ENCODE data around the gene MMAA. TPM values are rescaled to one million over a fixed set of nuclear protein-coding genes. Genes with fewer than 3 reads are reported as not detected.
"Not testable (repeated sequence)": the region's sequence is repeated elsewhere in the genome, so short reads cannot be mapped to it uniquely, and the experiment has no call there.

Gene MMAA
- total RNA-seq, 1 donor = 4.3 TPM

- TF ChIP-seq CTCF (IDR thresholded peaks at IDR 0.05; ENCODE audit: extremely low read depth, low read depth, low read length) = no peak
Observed at GRCh38 chr4:145618210-145618931, 814 bp upstream of the MMAA start.

GRCh38 chr4:145619639-145619996 is 433 bp downstream of the MMAA start:
- H3K36me3 ChIP-seq (ENCODE audit: insufficient read depth, low read length) = no peaks in the 10 kb centered on the region
- peak overlapping the region; percentile 94 for H3K4me2 ChIP-seq (ENCODE audit: insufficient read depth, low read length)
- peak; percentile 59 for DNase-seq (ENCODE audit: insufficient read length, low spot score, missing footprints)
- peak overlapping the region; percentile 99 for H3K27ac ChIP-seq (ENCODE audit: low read depth, low read length)
- peak overlapping the region; percentile 95 for H2AFZ ChIP-seq (ENCODE audit: low read length)
- peak overlapping the region; percentile 95 for H3K4me3 ChIP-seq (ENCODE audit: insufficient read depth, low read length)
- H3K4me1 ChIP-seq (ENCODE audit: insufficient read depth, low read length) = peaks cover 21% of the 10 kb centered on the region
- H3K79me2 ChIP-seq (ENCODE audit: insufficient read depth, low read length) = peaks cover 29% of the 10 kb centered on the region
- no peaks in the 10 kb centered on the region for H4K20me1 ChIP-seq (ENCODE audit: insufficient read depth, low read length)
- TF ChIP-seq CTCF (IDR thresholded peaks at IDR 0.05; ENCODE audit: extremely low read depth, low read depth, low read length) = no peak
- no peaks in the 10 kb centered on the region for H3K27me3 ChIP-seq (ENCODE audit: insufficient read depth, low read length)
- H3K9me3 ChIP-seq (ENCODE audit: low read depth, low read length) = no peaks in the 10 kb centered on the region

More at GRCh38 chr4:145618210-145618931, 814 bp upstream of the MMAA start:
- peak overlapping the region; percentile 93 for H2AFZ ChIP-seq (ENCODE audit: low read length)
- H4K20me1 ChIP-seq (ENCODE audit: insufficient read depth, low read length) = no peaks in the 10 kb centered on the region
- peaks cover 11% of the 10 kb centered on the region for H3K4me1 ChIP-seq (ENCODE audit: insufficient read depth, low read length)
- H3K9me3 ChIP-seq (ENCODE audit: low read depth, low read length) = no peaks in the 10 kb centered on the region
- peak overlapping the region; percentile 99 for H3K27ac ChIP-seq (ENCODE audit: low read depth, low read length)
- H3K36me3 ChIP-seq (ENCODE audit: insufficient read depth, low read length) = no peaks in the 10 kb centered on the region
- peak overlapping the region; percentile 95 for H3K4me3 ChIP-seq (ENCODE audit: insufficient read depth, low read length)
- H3K79me2 ChIP-seq (ENCODE audit: insufficient read depth, low read length) = peaks cover 25% of the 10 kb centered on the region
- DNase-seq (ENCODE audit: insufficient read length, low spot score, missing footprints) = peak; percentile 58
- no peaks in the 10 kb centered on the region for H3K27me3 ChIP-seq (ENCODE audit: insufficient read depth, low read length)
- peak overlapping the region; percentile 94 for H3K4me2 ChIP-seq (ENCODE audit: insufficient read depth, low read length)

- not testable (repeated sequence) for H3K36me3 ChIP-seq (ENCODE audit: insufficient read depth, low read length); DNase-seq (ENCODE audit: insufficient read length, low spot score, missing footprints); H3K27ac ChIP-seq (ENCODE audit: low read depth, low read length); H4K20me1 ChIP-seq (ENCODE audit: insufficient read depth, low read length); H3K9me3 ChIP-seq (ENCODE audit: low read depth, low read length); H2AFZ ChIP-seq (ENCODE audit: low read length); H3K27me3 ChIP-seq (ENCODE audit: insufficient read depth, low read length); H3K4me3 ChIP-seq (ENCODE audit: insufficient read depth, low read length); H3K4me2 ChIP-seq (ENCODE audit: insufficient read depth, low read length)
- Histone ChIP-seq H3K79me2 (ENCODE audit: insufficient read depth, low read length) (peaks cover 31% of the 10 kb centered on the region), H3K4me1 (ENCODE audit: insufficient read depth, low read length) (peaks cover 21% of the 10 kb centered on the region)
Observed at GRCh38 chr4:145622067-145622466, 2.9 kb downstream of the MMAA start.

- no peak overlapping the region for H3K4me2 ChIP-seq (ENCODE audit: insufficient read depth, low read length)
- no peak for TF ChIP-seq CTCF (IDR thresholded peaks at IDR 0.05; ENCODE audit: extremely low read depth, low read depth, low read length)
- H3K79me2 ChIP-seq (ENCODE audit: insufficient read depth, low read length) = peaks cover 19% of the 10 kb centered on the region
- H3K4me3 ChIP-seq (ENCODE audit: insufficient read depth, low read length) = no peak overlapping the region
- H3K9me3 ChIP-seq (ENCODE audit: low read depth, low read length) = no peaks in the 10 kb centered on the region
- no peaks in the 10 kb centered on the region for H3K27me3 ChIP-seq (ENCODE audit: insufficient read depth, low read length)
- H3K27ac ChIP-seq (ENCODE audit: low read depth, low read length) = peak overlapping the region; percentile 28
- peak overlapping the region; percentile 32 for H2AFZ ChIP-seq (ENCODE audit: low read length)
- no peaks in the 10 kb centered on the region for H4K20me1 ChIP-seq (ENCODE audit: insufficient read depth, low read length)
- no peaks in the 10 kb centered on the region for H3K36me3 ChIP-seq (ENCODE audit: insufficient read depth, low read length)
- no peak for DNase-seq (ENCODE audit: insufficient read length, low spot score, missing footprints)
- peaks cover 16% of the 10 kb centered on the region for H3K4me1 ChIP-seq (ENCODE audit: insufficient read depth, low read length)
Observed at GRCh38 chr4:145623831-145624230, 4.6 kb downstream of the MMAA start.

Data from osteoblast (primary cell).